Prostate gland (tissue), 2 donors: ENCODE results near the gene NAALADL2. TPM values are rescaled to one million over a fixed set of nuclear protein-coding genes. Genes with fewer than 3 reads are reported as not detected.

Experiments used
- DNase-seq: peaks from one replicate; pipeline ENCODE4 v3.0.0-alpha.2; 2019; ENCODE audit warnings: low spot score
- H3K27ac ChIP-seq, 2 donors: fragments of 200-600 bp; sonication (generic); 2 replicates each; pipeline ENCODE4 v1.5.1; 2017 to 2019
- H3K27me3 ChIP-seq: fragments of 200-600 bp; sonication (generic); replicated peaks from 2 replicates; pipeline ENCODE4 v1.5.1; 2019; ENCODE audit not compliant: insufficient read depth
- H3K36me3 ChIP-seq, 2 donors: fragments of 200-600 bp; sonication (generic); 1 replicate in 1 of 2; 2 replicates in 1 of 2; pipeline versions ENCODE4 v1.5.1 to v1.8.1; 2017 to 2019
- H3K4me1 ChIP-seq: fragments of 200-600 bp; sonication (generic); replicated peaks from 2 replicates; pipeline ENCODE4 v1.5.1; 2019
- H3K4me3 ChIP-seq, 2 donors: fragments of 200-600 bp; sonication (generic); 2 replicates each; pipeline ENCODE4 v1.5.1; 2017 to 2019
- H3K9me3 ChIP-seq: fragments of 200-600 bp; sonication (generic); 2 replicates; pipeline ENCODE4 v1.5.1; 2017
- CTCF ChIP-seq, 4 experiments: fragments of 200-600 bp in 2 of 4; fragments of 450-650 bp in 2 of 4; sonication (generic) in 2 of 4; IDR thresholded peaks; 1 replicate in 3 of 4; 2 replicates in 1 of 4; pipeline ENCODE4 v1.5.1; 2016 to 2019; ENCODE audit warnings: antibody characterized with exemption in 4 of 4, mild to moderate bottlenecking in 2 of 4, moderate library complexity in 2 of 4
- POLR2A ChIP-seq: fragments of 450-650 bp; IDR thresholded peaks from one replicate; pipeline ENCODE4 v1.6.1; 2016; ENCODE audit warnings: antibody characterized with exemption, mild to moderate bottlenecking
- POLR2AphosphoS5 ChIP-seq: sonication (generic); formaldehyde crosslinking; IDR thresholded peaks from one replicate; pipeline ENCODE4 v1.6.1; 2017; ENCODE audit warnings: antibody characterized with exemption
- WGBS: methylation state at CpG from one replicate; pipeline ENCODE4 v1.1.5; 2018; 5-methylcytosine and 5-hydroxymethylcytosine counted together
- intact Hi-C: fragments of 100-400 bp; cut with DNase I; formaldehyde crosslinking; loops from one replicate; pipeline ENCODE4 v1.14.2; 2022
- total RNA-seq, 2 donors: library from RNA; depleted of rRNA; stranded (reverse); fragments of >200 nt; gene quantifications; one replicate each; pipeline ENCODE4 v1.1.0, GENCODE V29; 2016

Gene NAALADL2
- total RNA-seq, 2 donors from 2014 or later = 12.2 to 20.2 TPM

- no peak overlapping the region for H3K27ac ChIP-seq
Observed at GRCh38 chr3:174907628-174908407, 48.7 kb downstream of the NAALADL2 start.

GRCh38 chr3:174931473-174932353 lies 72.6 kb downstream of the NAALADL2 start:
- Histone ChIP-seq H3K36me3 (no peaks in the 10 kb centered on the region), H3K4me3 (no peak overlapping the region), H3K27me3 (no peaks in the 10 kb centered on the region), H3K9me3 (no peaks in the 10 kb centered on the region), H3K27ac (no peak overlapping the region), H3K4me1 (no peaks in the 10 kb centered on the region)
- WGBS = 29% methylated on average over 2 of the region's 2 CpGs
- intact Hi-C loops = no loop called here
- no peak for TF ChIP-seq POLR2A
- TF ChIP-seq CTCF (IDR thresholded peaks at IDR 0.05) = no peak
- TF ChIP-seq POLR2AphosphoS5 = no peak
- no peak for DNase-seq

More at GRCh38 chr3:174907628-174908407, 48.7 kb downstream of the NAALADL2 start:
- TF ChIP-seq CTCF (IDR thresholded peaks at IDR 0.05) (no peak), POLR2A (no peak), POLR2AphosphoS5 (no peak)
- Histone ChIP-seq H3K4me1 (no peaks in the 10 kb centered on the region), H3K9me3 (no peaks in the 10 kb centered on the region), H3K4me3 (no peak overlapping the region), H3K36me3 (no peaks in the 10 kb centered on the region), H3K27me3 (no peaks in the 10 kb centered on the region)
- DNase-seq = no peak
- intact Hi-C loops = no loop called here
- WGBS = 44% methylated on average over 4 of the region's 4 CpGs

- 46% methylated on average over 4 of the region's 4 CpGs for WGBS
- H3K36me3 ChIP-seq = no peaks in the 10 kb centered on the region
- H3K4me3 ChIP-seq = no peak overlapping the region
- no peak overlapping the region for H3K27ac ChIP-seq
- intact Hi-C loops = no loop called here
- no peaks in the 10 kb centered on the region for H3K4me1 ChIP-seq
- no peaks in the 10 kb centered on the region for H3K27me3 ChIP-seq
- DNase-seq = peak; percentile 10
- TF ChIP-seq POLR2A (no peak), POLR2AphosphoS5 (peak; percentile 74), CTCF (IDR thresholded peaks at IDR 0.05) (no peak)
- H3K9me3 ChIP-seq = no peaks in the 10 kb centered on the region
Observed at GRCh38 chr3:174936590-174936989, 77.5 kb downstream of the NAALADL2 start.

- Histone ChIP-seq H3K9me3 (no peaks in the 10 kb centered on the region), H3K27ac (no peak overlapping the region), H3K36me3 (no peaks in the 10 kb centered on the region), H3K27me3 (no peaks in the 10 kb centered on the region), H3K4me3 (no peak overlapping the region), H3K4me1 (no peaks in the 10 kb centered on the region)
- TF ChIP-seq POLR2A = no peak
- TF ChIP-seq CTCF (IDR thresholded peaks at IDR 0.05) = no peak
- no peak for TF ChIP-seq POLR2AphosphoS5
- DNase-seq = no peak
- intact Hi-C loops = no loop called here
Observed at GRCh38 chr3:174937478-174937877, 78.3 kb downstream of the NAALADL2 start.
